HepG2 (cell line): ENCODE measurements around the gene SNX15. TPM values are rescaled to one million over a fixed set of nuclear protein-coding genes. Genes with fewer than 3 reads are reported as not detected.

ENCODE experiments used
- ATAC-seq: fragments of 200-7000 bp; cut with Tn5 transposase; 3 replicates; pipeline ENCODE4 v1.9.1; 2020; ENCODE audit warnings: mild to moderate bottlenecking, moderate library complexity
- BruUV-seq: library from RNA; stranded (reverse); fragments of 400-500 nt; replicated peaks from 2 replicates; lab custom pipeline; 2021; lab: Mats Ljungman, UMichigan
- CTCF ChIA-PET: fragments of 300-600 bp; formaldehyde crosslinking; extraction: SDS; loops from one replicate; lab custom pipeline; 2021; ENCODE audit warnings: low total read pairs, inconsistent platforms, low intra/inter-chr PET ratio; lab: Yijun Ruan, JAX
- POLR2A ChIA-PET: fragments of 350-600 bp; sonication (Branson Sonifier 250); formaldehyde crosslinking; loops from one replicate; lab custom pipeline; 2020; ENCODE audit warnings: antibody characterized with exemption, inconsistent platforms; lab: Yijun Ruan, JAX
- DNase-seq: peaks from one replicate; pipeline ENCODE4 v3.0.0-alpha.2; 2015; ENCODE audit warnings: low spot score
- FAIRE-seq: peaks from 3 replicates; lab custom pipeline; 2011; peaks lifted over from hg19 to GRCh38; lab: Jason Lieb, UNC
- H2AFZ ChIP-seq: one replicate; pipeline ENCODE4 v1.6.1; 2011; ENCODE audit warnings: low read length, inconsistent platforms
- H3K27ac ChIP-seq: fragments of 300-600 bp; 3 replicates; pipeline ENCODE4 v1.8.0; 2011; ENCODE audit warnings: mixed run types, mild to moderate bottlenecking, mixed read lengths, low read length, inconsistent platforms; ENCODE audit not compliant: insufficient read depth; ENCODE audit errors: extremely low read length
- H3K27me3 ChIP-seq, 2 experiments: fragments of 200-600 bp in 1 of 2; 2 replicates in 1 of 2; 3 replicates in 1 of 2; pipeline versions ENCODE4 v1.6.0 to v1.8.0; 2011; ENCODE audit warnings: low read length in 2 of 2, mild to moderate bottlenecking in 2 of 2, moderate library complexity in 2 of 2, inconsistent platforms in 1 of 2; ENCODE audit not compliant: insufficient read depth in 2 of 2, control insufficient read depth in 1 of 2
- H3K36me3 ChIP-seq, 2 experiments: fragments of 200-600 bp in 1 of 2; replicated peaks in 1 of 2; 2 replicates in 1 of 2; 3 replicates in 1 of 2; pipeline versions ENCODE4 v1.5.1 to v1.8.0; 2011; ENCODE audit warnings: low read length in 2 of 2, inconsistent platforms in 1 of 2; ENCODE audit not compliant: insufficient read depth in 2 of 2, control insufficient read depth in 1 of 2
- H3K4me1 ChIP-seq: 2 replicates; pipeline ENCODE4 v1.5.1; 2012; ENCODE audit warnings: low read length, inconsistent platforms; ENCODE audit not compliant: insufficient read depth
- H3K4me2 ChIP-seq: 2 replicates; pipeline ENCODE4 v1.6.0; 2011; ENCODE audit warnings: low read depth, low read length, inconsistent platforms
- H3K4me3 ChIP-seq, 3 experiments: fragments of 200-600 bp in 1 of 3; sonication (generic), shearing (Covaris generic) in 1 of 3; replicated peaks in 1 of 3; 2 replicates each; pipeline ENCODE4 v1.5.1; 2011 to 2016; ENCODE audit warnings: low read length in 3 of 3, inconsistent platforms in 2 of 3, low read depth in 2 of 3, mild to moderate bottlenecking in 2 of 3, control low read depth in 1 of 3, mixed read lengths in 1 of 3; ENCODE audit not compliant: insufficient read depth in 1 of 3
- H3K79me2 ChIP-seq: one replicate; pipeline ENCODE4 v1.6.1; 2011; ENCODE audit warnings: low read length, inconsistent platforms; ENCODE audit not compliant: insufficient read depth
- H3K9ac ChIP-seq: 2 replicates; pipeline ENCODE4 v1.6.0; 2011; ENCODE audit warnings: mild to moderate bottlenecking, low read depth, low read length, inconsistent platforms; ENCODE audit not compliant: insufficient read depth
- H3K9me3 ChIP-seq: 2 replicates; pipeline ENCODE4 v1.5.1; 2012; ENCODE audit warnings: mild to moderate bottlenecking, low read length
- H4K20me1 ChIP-seq: 2 replicates; pipeline ENCODE4 v1.6.0; 2011; ENCODE audit warnings: inconsistent platforms, mild to moderate bottlenecking, low read length, moderate library complexity; ENCODE audit not compliant: insufficient read depth
- ATM ChIP-seq: fragments of 450-650 bp; IDR thresholded peaks from 2 replicates; pipeline ENCODE4 v1.7.1; 2017; ENCODE audit warnings: mild to moderate bottlenecking, borderline replicate concordance
- CBX5 ChIP-seq: sonication (generic); formaldehyde crosslinking; IDR thresholded peaks from 2 replicates; pipeline ENCODE4 v1.4.0; 2020; ENCODE audit warnings: missing genetic modification reagents, borderline replicate concordance
- CENPBD1 ChIP-seq: sonication (generic); formaldehyde crosslinking; IDR thresholded peaks from 2 replicates; pipeline ENCODE4 v1.8.0; 2022; ENCODE audit warnings: missing genetic modification reagents, low read depth, mild to moderate bottlenecking, borderline replicate concordance
- HES4 ChIP-seq: sonication (generic); formaldehyde crosslinking; IDR thresholded peaks from 2 replicates; pipeline ENCODE4 v1.9.0; 2021; ENCODE audit warnings: mild to moderate bottlenecking, missing genetic modification reagents, borderline replicate concordance
- KAT8 ChIP-seq: IDR thresholded peaks from 2 replicates; pipeline ENCODE4 v1.6.1; 2016; ENCODE audit warnings: missing genetic modification reagents, missing compliant biosample characterization
- KDM1A ChIP-seq: IDR thresholded peaks from 2 replicates; pipeline ENCODE4 v1.6.1; 2016; ENCODE audit warnings: missing compliant biosample characterization
- LCORL ChIP-seq, 2 experiments: fragments of 450-650 bp in 1 of 2; sonication (generic) in 1 of 2; formaldehyde crosslinking in 1 of 2; IDR thresholded peaks; 2 replicates each; pipeline versions ENCODE4 v1.5.0 to v1.6.1; 2017 to 2020; ENCODE audit warnings: antibody characterized with exemption in 1 of 2, missing genetic modification reagents in 1 of 2
- MED13 ChIP-seq: sonication (generic); formaldehyde crosslinking; IDR thresholded peaks from 2 replicates; pipeline ENCODE4 v1.5.0; 2020; ENCODE audit warnings: missing genetic modification reagents
- NCOR1 ChIP-seq: fragments of 200-600 bp; sonication (generic); IDR thresholded peaks from 2 replicates; pipeline ENCODE4 v1.7.0; 2017; ENCODE audit warnings: antibody characterized with exemption, low read length, borderline replicate concordance
- POLR2A ChIP-seq, 2 experiments: IDR thresholded peaks; 2 replicates each; pipeline ENCODE4 v1.6.1; 2011; ENCODE audit warnings: low read depth in 2 of 2, low read length in 2 of 2, mild to moderate bottlenecking in 1 of 2, moderate library complexity in 1 of 2; ENCODE audit not compliant: insufficient read depth in 1 of 2
- SALL2 ChIP-seq: sonication (generic); formaldehyde crosslinking; IDR thresholded peaks from 2 replicates; pipeline ENCODE4 v1.8.1; 2023; ENCODE audit warnings: mild to moderate bottlenecking, missing genetic modification reagents, inconsistent platforms
- ZNF326 ChIP-seq: sonication (generic); formaldehyde crosslinking; IDR thresholded peaks from 2 replicates; pipeline ENCODE4 v1.4.0; 2020; ENCODE audit warnings: missing genetic modification reagents, borderline replicate concordance
- ZNF33B ChIP-seq: sonication (generic); formaldehyde crosslinking; IDR thresholded peaks from 2 replicates; pipeline ENCODE4 v1.5.1; 2020; ENCODE audit warnings: mild to moderate bottlenecking, missing genetic modification reagents
- ZNF354B ChIP-seq: sonication (generic); formaldehyde crosslinking; IDR thresholded peaks from 2 replicates; pipeline ENCODE4 v1.8.0; 2022; ENCODE audit warnings: mild to moderate bottlenecking, missing genetic modification reagents
- ZNF784 ChIP-seq: sonication (generic); formaldehyde crosslinking; IDR thresholded peaks from 2 replicates; pipeline ENCODE4 v1.5.1; 2020; ENCODE audit warnings: missing genetic modification reagents, mild to moderate bottlenecking, borderline replicate concordance
- ZSCAN31 ChIP-seq: sonication (generic); formaldehyde crosslinking; IDR thresholded peaks from 2 replicates; pipeline ENCODE4 v1.5.0; 2020; ENCODE audit warnings: low read depth, mild to moderate bottlenecking, missing genetic modification reagents
- WGBS: methylation state at CpG from one replicate; pipeline ENCODE4 v1.1.6; 2017; ENCODE audit warnings: low lambda C conversion rate; 5-methylcytosine and 5-hydroxymethylcytosine counted together
- in situ Hi-C: cut with HindIII; loops from 2 replicates; pipeline ENCODE4 v1.10.0; 2017; ENCODE audit warnings: low pct_unique_long_range_greater_than_20kb; ENCODE audit not compliant: extremely low pct_ligation_motif_present
- intact Hi-C: fragments of 100-400 bp; cut with micrococcal nuclease; formaldehyde crosslinking; loops from one replicate; pipeline ENCODE4 v1.10.0; 2022; ENCODE audit not compliant: unreplicated experiment
- polyA plus RNA-seq, 8 experiments: library from polyadenylated mRNA; depleted of rRNA in 3 of 8; stranded (reverse) in 7 of 8; unstranded in 1 of 8; fragments of >200 nt; fragmentation: Illumina TruSeq in 4 of 8; extraction: Trizol in 4 of 8; gene quantifications; 2 replicates each; pipeline versions ENCODE4 v1.2.1 to v1.2.3, GENCODE V29; 2011 to 2016; ENCODE audit warnings: low read depth in 4 of 8, missing spikeins in 1 of 8, mixed read lengths in 1 of 8; ENCODE audit not compliant: insufficient read depth in 1 of 8
- total RNA-seq, 5 experiments: library from RNA; depleted of rRNA; stranded (reverse); fragments of >200 nt; fragmentation: Illumina TruSeq; extraction: Trizol; gene quantifications; 2 replicates each; pipeline ENCODE4 v1.2.3, GENCODE V29; 2016; ENCODE audit warnings: low read depth in 1 of 5
- TF ChIP-seq, protein P1 (sequence below): sonication (generic); formaldehyde crosslinking; IDR thresholded peaks from 2 replicates; pipeline ENCODE4 v1.4.0; 2020; ENCODE audit warnings: mild to moderate bottlenecking, missing genetic modification reagents, borderline replicate concordance

SNX15 gene
- total and polyA plus RNA-seq, 2 of the 13 experiments (the other 11 are each of a cell fraction or from before 2014, with no cell fraction given): 19.1 to 22.6 TPM

DNA sequence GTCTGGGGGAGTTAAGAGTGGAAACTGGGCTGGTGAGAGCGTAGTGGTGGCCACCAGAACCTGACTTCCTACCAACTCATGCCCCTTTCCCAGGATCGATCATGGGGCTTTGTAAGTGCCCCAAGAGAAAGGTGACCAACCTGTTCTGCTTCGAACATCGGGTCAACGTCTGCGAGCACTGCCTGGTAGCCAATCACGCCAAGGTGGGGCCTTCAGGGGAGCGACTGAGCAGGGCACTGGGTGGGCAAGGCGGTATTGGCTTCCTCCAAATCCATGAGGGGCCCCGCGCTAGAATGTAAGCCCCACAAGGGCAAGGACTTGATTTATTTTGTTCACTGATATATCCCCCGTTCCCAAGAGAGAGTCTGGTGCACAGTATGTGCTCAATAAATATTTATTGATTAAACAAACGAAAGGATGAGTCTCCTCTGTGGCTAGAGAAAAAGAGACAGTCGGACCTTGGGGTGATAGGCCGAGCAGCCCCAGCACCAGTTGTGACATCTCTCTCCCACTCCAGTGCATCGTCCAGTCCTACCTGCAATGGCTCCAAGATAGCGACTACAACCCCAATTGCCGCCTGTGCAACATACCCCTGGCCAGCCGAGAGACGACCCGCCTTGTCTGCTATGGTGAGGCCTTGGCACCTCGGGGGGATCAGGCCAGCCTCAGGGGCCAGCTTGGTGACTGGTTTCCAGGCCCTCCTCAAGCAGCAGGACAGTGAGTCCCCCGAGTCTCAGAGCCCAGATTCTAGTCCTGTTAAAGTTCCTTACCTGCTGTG is 57.5 kb downstream of the SNX15 start:
- POLR2A ChIA-PET: no interaction called here
- TF ChIP-seq CENPBD1 (CRISPR knock-in tag): no peak
- TF ChIP-seq NCOR1: no peak
- no peak for TF ChIP-seq LCORL (IDR thresholded peaks at IDR 0.05)
- 0 out of 2 replicates have a peak, but pooled peaks have one; percentile 6 for TF ChIP-seq LCORL (CRISPR knock-in tag; IDR thresholded peaks at IDR 0.05)
- peak in 1 of 2 experiments; percentile 33; a peak in 1 of 4 replicates for TF ChIP-seq POLR2A (IDR thresholded peaks at IDR 0.05; ENCODE audit: insufficient read depth in 1 of 2, low read depth in 2 of 2, low read length in 2 of 2)
- TF ChIP-seq KDM1A (CRISPR knock-in tag): no peak
- TF ChIP-seq SALL2 (CRISPR knock-in tag): no peak
- peak; percentile 10; the same call in 1 of the 2 replicates for TF ChIP-seq ZNF784 (CRISPR knock-in tag)
- TF ChIP-seq HES4 (CRISPR knock-in tag): no peak
- TF ChIP-seq MED13: no peak
- TF ChIP-seq, protein P1, sequence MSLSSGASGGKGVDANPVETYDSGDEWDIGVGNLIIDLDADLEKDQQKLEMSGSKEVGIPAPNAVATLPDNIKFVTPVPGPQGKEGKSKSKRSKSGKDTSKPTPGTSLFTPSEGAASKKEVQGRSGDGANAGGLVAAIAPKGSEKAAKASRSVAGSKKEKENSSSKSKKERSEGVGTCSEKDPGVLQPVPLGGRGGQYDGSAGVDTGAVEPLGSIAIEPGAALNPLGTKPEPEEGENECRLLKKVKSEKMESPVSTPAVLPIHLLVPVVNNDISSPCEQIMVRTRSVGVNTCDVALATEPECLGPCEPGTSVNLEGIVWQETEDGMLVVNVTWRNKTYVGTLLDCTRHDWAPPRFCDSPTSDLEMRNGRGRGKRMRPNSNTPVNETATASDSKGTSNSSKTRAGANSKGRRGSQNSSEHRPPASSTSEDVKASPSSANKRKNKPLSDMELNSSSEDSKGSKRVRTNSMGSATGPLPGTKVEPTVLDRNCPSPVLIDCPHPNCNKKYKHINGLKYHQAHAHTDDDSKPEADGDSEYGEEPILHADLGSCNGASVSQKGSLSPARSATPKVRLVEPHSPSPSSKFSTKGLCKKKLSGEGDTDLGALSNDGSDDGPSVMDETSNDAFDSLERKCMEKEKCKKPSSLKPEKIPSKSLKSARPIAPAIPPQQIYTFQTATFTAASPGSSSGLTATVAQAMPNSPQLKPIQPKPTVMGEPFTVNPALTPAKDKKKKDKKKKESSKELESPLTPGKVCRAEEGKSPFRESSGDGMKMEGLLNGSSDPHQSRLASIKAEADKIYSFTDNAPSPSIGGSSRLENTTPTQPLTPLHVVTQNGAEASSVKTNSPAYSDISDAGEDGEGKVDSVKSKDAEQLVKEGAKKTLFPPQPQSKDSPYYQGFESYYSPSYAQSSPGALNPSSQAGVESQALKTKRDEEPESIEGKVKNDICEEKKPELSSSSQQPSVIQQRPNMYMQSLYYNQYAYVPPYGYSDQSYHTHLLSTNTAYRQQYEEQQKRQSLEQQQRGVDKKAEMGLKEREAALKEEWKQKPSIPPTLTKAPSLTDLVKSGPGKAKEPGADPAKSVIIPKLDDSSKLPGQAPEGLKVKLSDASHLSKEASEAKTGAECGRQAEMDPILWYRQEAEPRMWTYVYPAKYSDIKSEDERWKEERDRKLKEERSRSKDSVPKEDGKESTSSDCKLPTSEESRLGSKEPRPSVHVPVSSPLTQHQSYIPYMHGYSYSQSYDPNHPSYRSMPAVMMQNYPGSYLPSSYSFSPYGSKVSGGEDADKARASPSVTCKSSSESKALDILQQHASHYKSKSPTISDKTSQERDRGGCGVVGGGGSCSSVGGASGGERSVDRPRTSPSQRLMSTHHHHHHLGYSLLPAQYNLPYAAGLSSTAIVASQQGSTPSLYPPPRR (CRISPR knock-in tag): no peak
- 0 out of 2 replicates have a peak, but pooled peaks have one; percentile 10 for TF ChIP-seq ZNF33B (CRISPR knock-in tag)
- TF ChIP-seq ZNF326 (CRISPR knock-in tag): no peak
- TF ChIP-seq ZSCAN31 (CRISPR knock-in tag): no peak
- 0 out of 2 replicates have a peak, but pooled peaks have one; percentile 23 for TF ChIP-seq ZNF354B (CRISPR knock-in tag)
- no peak for TF ChIP-seq ATM
- TF ChIP-seq KAT8 (CRISPR knock-in tag): no peak
- TF ChIP-seq CBX5 (CRISPR knock-in tag): no peak
- Histone ChIP-seq H3K9me3 (no peaks in the 10 kb centered on the region), H3K4me1 (peaks cover 33% of the 10 kb centered on the region), H3K36me3 (peaks cover 19 to 28% of the 10 kb centered on the region in 2 experiments), H3K27ac (peak overlapping the region; percentile 83), H3K9ac (peak overlapping the region; percentile 95), H3K4me3 (peak overlapping the region; percentile 70 to 99 (median 87)), H3K79me2 (peaks cover 31% of the 10 kb centered on the region), H3K27me3 (no peaks in the 10 kb centered on the region; a peak in 1 of 5 replicates), H2AFZ (no peak overlapping the region), H4K20me1 (no peaks in the 10 kb centered on the region), H3K4me2 (peak overlapping the region; percentile 93)
- 15% methylated on average over 13 of the region's 23 CpGs for WGBS
- CTCF ChIA-PET: no interaction called here
- no peak for DNase-seq
- peak; percentile 8 for FAIRE-seq
- ATAC-seq: peak; percentile 10
- intact Hi-C loops (no loop called here), in situ Hi-C loops (no loop called here)
- BruUV-seq: TSS peak; percentile 69
